SW 1271 (cell line): Measurements from ENCODE around the gene MOGAT3.

Experiments
- DNase-seq, 2 experiments: peaks; one replicate each; lab custom pipeline; 2025; lab: John Stamatoyannopoulos, UW

The MOGAT3 gene

DNA sequence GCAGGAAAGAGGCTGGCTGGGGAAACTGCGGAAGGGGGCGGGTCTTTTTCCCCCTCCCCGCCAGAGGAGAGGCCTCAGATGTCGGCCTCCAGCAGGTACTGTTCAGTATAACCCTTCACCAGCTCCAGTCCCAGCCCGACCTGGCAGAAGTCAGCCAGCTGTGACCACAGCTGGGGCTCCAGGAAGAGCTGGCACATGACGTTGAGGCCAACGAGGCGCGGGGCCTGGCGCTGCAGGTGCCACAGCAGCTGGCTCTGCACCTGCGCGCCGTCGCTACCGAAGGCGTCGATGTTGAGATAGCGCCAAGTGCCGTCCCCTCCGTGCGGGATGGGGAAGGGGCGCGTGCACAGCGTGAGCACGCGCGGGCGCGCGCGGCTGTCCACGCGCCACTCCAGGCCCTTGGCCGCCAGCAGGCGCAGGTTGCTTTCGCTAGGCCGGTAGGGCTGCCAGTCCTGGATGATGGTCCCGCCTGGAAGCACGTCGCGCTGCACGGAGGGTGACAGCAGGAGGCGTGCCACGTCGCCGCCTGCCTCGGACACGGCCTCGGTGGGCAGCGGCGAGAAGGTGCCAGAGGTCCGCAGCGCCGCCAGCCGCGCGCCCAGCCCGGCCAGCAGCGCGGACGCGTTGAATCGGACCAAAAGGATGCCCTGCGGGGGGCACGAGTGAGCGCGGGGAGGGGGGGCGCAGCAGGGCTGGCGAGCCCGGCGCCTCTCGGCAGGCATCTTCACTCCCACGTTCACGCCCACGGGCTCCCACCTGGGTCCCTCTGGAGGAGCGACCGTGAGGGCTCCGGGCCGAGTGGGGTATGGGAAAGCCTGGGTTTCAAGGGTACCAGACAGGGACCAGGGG, 28.6 kb downstream of the MOGAT3 start:
- no peak for DNase-seq

- DNase-seq, result no peak
These were observed 29.4 kb downstream of the MOGAT3 start for GRCh38 chr7:101171442-101171837.

GRCh38 chr7:101170617-101171441, 30.0 kb downstream of the MOGAT3 start:
- DNase-seq, result no peak

GRCh38 chr7:101169838-101170551, 30.8 kb downstream of the MOGAT3 start:
- peak in 1 of 2 experiments; percentile 51 for DNase-seq

GRCh38 chr7:101169110-101169837, 31.6 kb downstream of the MOGAT3 start:
- no peak for DNase-seq

DNA sequence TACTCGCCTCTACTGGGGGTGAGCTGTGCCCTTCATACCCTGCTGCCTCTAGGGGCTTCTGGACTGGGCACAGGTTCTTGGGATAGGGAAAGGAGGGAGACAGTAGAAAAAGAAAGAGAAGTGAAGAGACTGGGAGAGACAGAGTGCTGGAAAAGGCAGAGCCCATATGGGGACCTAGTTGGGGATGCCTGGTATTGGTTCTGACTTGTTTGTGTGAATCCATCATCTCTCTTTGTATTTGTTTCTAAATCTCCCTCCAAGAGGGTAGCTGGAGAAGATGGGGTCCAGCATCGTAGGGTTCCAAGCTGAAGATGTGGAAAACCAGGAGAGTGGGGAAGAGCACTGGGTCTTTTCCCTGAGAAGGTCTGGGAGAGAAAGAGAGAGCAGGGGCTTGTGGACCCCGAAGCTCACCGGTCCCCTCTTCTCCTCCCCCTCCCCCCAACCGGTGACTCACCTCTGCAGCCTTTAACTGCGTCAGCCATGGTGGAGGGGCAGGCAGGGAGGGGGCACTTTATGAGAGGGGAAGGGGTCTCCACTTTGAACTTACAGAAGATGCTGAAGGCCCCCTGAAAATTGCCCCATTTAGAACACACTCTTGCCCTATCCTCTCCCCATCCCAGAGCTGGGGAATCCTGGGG, 32.3 kb downstream of the MOGAT3 start:
- DNase-seq, result no peak

DNA sequence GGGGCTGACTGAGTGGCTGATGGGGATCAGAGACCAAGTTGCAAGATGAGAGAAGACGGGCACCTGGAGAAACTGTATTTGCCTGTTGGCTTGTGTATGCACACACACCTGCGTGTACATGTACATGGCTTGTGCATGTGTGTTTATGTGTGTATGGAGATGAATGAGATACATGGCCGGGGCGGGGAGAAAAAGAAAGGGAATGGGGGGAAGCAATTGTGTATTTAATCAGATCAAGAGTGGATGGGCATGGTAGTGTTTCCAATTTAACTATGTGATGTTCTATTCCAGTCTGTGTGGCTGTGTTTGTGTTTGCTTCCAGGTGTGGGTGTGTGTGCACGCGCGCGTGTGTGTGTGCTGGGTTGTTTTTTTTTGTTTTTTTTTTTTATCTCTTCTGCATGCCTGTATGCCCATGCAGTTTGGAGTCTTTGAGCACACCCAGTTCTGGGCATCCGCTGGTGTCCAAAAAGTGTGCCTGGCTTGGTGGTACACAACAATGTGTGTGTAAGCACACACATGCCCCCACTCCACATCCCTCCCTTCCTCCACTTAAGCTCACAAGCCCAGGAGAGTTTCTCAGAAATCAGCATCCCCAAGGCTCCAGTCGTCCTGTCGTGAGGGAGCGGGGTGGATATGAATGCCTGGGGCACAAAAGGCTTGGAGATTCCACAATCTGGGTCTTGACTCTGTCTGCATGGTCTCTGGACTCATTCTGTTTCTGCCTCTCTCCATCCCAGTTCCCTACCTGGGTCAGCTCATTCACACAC, 33.0 kb downstream of the MOGAT3 start:
- peak in 1 of 2 experiments; percentile 47 for DNase-seq

- DNase-seq, result no peak
These were observed 33.8 kb downstream of the MOGAT3 start for GRCh38 chr7:101166909-101167644.

GRCh38 chr7:101166648-101166908, 34.3 kb downstream of the MOGAT3 start:
- DNase-seq, result no peak

DNA sequence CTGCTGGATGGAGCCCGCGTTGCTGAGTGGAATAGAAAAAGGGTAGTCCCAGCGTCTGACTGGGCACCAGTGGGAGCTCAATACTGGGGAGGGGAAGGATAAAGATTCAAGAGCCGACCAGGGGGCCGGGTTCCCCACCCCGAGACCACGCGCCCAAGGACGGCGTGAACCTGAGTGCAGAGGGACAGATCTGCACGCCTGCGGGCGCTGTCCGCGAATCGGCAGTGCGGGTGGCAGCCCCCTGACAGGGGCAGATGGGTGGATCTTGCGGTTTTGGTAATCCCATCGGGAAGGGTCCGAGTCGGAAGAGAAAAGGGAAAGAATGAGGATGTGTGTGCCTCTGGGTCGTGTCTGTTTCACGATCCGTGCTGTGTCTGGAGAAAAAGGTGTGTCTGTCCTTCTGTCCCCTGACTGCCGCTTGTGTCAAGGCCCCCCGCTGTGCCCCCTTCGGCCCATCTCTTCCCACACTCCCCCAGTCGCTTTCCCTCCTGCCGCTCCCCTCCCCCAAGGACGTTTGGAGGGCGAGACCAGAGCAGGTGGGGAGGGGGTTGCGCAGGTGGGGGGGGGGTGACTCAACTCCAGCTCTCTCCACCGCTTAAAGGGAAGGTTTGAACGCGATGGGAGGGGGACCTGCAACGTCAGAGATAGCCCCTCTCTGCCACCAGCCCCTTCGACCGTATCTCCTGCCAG, 34.7 kb downstream of the MOGAT3 start:
- DNase-seq, result no peak

GRCh38 chr7:101165075-101165957, 35.5 kb downstream of the MOGAT3 start, which contains the start of gene VGF:
VGF (minus strand) TSS chr7:101165569; CDS start chr7:101164843, 726 bp downstream.
- DNase-seq, result peak; percentile 86 to 88

- DNase-seq, result no peak
These were observed 36.6 kb downstream of the MOGAT3 start for GRCh38 chr7:101164071-101164840.

- peak; percentile 30 to 82 for DNase-seq
These were observed 37.4 kb downstream of the MOGAT3 start for GRCh38 chr7:101163279-101164070.

GRCh38 chr7:101162551-101163278, 38.1 kb downstream of the MOGAT3 start:
- DNase-seq, result peak in 1 of 2 experiments; percentile 74

DNA sequence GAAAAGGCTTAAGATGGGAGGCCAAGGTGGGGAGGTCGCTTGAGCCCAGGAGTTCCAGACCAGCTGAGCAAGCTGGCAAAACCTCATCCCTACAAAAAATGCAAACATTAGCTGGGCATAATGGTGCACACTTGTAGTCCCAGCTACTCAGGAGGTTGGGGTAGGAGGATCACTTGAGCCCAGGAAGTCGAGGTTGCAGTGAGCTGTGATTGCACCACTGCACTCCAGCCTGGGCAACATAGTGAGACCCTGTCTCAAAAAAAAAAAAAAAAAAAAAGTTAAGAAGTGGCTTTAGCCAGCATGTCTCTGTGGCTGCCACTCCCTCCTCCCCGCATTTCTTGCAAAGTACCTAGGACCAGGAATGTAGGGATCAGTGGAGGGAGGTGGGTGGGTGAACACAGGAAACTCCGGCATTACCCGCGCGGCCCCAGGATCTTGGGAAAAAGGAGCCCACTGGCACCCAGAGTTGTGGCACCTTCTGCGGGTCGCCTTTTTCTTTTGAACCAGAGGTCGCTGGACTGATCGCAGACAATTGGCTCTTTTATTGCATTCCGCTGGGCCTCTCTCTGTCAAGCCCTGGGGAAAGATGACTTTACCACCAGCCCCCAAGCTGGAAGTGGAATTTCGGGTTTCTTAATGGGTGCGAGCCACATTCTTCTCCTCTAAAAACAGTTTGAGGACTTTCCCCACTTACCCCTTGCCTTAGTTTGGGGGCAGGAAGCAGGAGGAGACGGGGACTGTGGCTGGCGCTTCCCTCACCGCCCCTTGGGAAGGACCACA, 39.0 kb downstream of the MOGAT3 start:
- no peak for DNase-seq
